ENCODE measurements around the gene TMA16. TPM values are rescaled to one million over a fixed set of nuclear protein-coding genes. Genes with fewer than 3 reads are reported as not detected.

The TMA16 gene
- total and polyA plus RNA-seq, 8 donors, result 6.7 to 79.4 (median 16.9) TPM

DNA sequence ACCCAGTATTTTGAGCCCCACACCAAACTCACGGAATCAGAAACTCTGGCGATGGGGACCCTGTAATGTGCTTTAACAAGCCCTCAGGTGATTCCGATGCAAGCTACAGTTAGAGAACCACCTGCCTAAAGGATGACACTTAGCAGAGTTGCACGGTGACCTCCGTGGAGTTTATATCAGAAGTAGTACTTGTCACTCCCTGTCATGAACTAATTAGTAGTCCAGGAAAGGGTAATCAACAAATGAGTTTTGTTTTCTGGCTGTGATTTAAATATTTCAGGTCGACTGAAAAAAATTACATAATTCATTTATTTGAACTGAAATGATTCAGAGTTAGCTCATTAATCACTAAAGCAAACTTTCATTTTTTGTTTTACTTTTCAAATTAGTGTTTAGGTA lies 56.4 kb downstream of the TMA16 start:
- intact Hi-C loops (cut with DNase I; ENCODE audit: low total_unique reads), result loop anchor here (10.0 kb wide), 1 partner anchor 464 kb away; no protein-coding TSS in a partner anchor
- TF ChIP-seq POLR2AphosphoS5 (IDR thresholded peaks at IDR 0.05), result no peak
- no peak for TF ChIP-seq POLR2A (IDR thresholded peaks at IDR 0.05)
- TF ChIP-seq EP300 (IDR thresholded peaks at IDR 0.05), result no peak
- TF ChIP-seq, protein P1, sequence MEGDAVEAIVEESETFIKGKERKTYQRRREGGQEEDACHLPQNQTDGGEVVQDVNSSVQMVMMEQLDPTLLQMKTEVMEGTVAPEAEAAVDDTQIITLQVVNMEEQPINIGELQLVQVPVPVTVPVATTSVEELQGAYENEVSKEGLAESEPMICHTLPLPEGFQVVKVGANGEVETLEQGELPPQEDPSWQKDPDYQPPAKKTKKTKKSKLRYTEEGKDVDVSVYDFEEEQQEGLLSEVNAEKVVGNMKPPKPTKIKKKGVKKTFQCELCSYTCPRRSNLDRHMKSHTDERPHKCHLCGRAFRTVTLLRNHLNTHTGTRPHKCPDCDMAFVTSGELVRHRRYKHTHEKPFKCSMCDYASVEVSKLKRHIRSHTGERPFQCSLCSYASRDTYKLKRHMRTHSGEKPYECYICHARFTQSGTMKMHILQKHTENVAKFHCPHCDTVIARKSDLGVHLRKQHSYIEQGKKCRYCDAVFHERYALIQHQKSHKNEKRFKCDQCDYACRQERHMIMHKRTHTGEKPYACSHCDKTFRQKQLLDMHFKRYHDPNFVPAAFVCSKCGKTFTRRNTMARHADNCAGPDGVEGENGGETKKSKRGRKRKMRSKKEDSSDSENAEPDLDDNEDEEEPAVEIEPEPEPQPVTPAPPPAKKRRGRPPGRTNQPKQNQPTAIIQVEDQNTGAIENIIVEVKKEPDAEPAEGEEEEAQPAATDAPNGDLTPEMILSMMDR (IDR thresholded peaks at IDR 0.05), result no peak
- Histone ChIP-seq H3K4me3 (peak overlapping the region in 1 of 4 donors; percentile 42), H3K9me3 (no peaks in the 10 kb centered on the region), H3K36me3 (no peaks in the 10 kb centered on the region), H3K27ac (no peak overlapping the region), H3K4me1 (peaks cover 6 to 18% (median 10%) of the 10 kb centered on the region in 4 donors), H3K27me3 (no peaks in the 10 kb centered on the region)
- DNase-seq, result no peak
- 45 to 66% (median 54%) methylated on average over 6 of the region's 6 CpGs for WGBS, 5 donors

DNA sequence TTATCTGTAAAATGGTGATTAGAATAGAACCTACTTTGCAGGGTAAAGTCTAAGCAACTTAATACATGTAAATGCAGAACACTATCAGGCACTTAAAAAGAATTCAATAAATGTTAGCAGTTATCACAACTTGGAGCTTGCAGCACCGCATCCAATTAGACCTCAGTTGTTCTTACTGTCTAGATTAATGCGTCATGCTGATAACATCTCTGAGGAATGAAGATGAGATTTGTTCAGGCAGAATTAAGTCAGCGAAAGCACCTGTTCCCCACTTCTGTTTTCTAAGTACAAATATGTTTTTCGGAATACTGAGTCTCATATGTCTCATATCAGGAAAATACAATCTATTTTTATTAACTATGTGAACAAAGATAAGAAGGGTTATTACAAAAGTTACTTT lies 58.7 kb downstream of the TMA16 start:
- Histone ChIP-seq H3K4me1 (peaks cover 6 to 19% (median 11%) of the 10 kb centered on the region in 4 donors), H3K27ac (no peak overlapping the region), H3K27me3 (no peaks in the 10 kb centered on the region), H3K36me3 (no peaks in the 10 kb centered on the region), H3K9me3 (no peaks in the 10 kb centered on the region), H3K4me3 (no peak overlapping the region)
- WGBS, 5 donors, result 36 to 61% (median 60%) methylated on average over 4 of the region's 4 CpGs
- TF ChIP-seq EP300 (IDR thresholded peaks at IDR 0.05) (no peak), POLR2A (IDR thresholded peaks at IDR 0.05) (no peak), POLR2AphosphoS5 (IDR thresholded peaks at IDR 0.05) (no peak)
- TF ChIP-seq, protein P1 (IDR thresholded peaks at IDR 0.05), result no peak
- DNase-seq, result no peak
- intact Hi-C loops (cut with DNase I; ENCODE audit: low total_unique reads), result loop anchor here (10.0 kb wide), 1 partner anchor 462 kb away; no protein-coding TSS in a partner anchor

DNA sequence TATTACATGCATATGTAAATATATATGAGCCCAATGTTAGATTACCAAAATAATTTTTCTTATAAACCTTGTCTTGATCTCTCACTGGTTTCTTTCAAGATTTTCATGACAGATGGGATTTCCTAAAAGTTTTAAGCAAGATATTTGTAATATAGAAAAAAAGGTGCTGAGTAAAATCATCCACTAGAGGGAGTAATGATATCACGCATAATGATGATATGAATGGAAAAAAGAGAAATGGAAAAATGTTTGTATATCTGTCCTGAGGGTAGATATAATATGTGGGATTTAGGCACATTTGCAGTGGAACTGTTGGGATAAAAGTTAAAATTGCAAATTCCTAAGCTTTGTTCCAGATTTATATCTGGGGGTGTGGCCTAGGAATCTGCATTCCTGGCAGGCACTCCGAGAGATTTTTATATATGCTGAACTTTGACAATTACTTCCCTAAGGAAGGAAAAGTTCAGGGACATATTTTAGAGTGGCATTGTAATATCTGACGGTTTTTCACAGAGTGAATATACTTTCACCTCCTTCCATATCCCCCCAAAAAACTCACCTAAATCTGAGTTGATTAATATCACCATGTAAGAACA lies 60.5 kb downstream of the TMA16 start:
- Histone ChIP-seq H3K27me3 (no peaks in the 10 kb centered on the region), H3K27ac (no peak overlapping the region), H3K9me3 (no peaks in the 10 kb centered on the region), H3K36me3 (no peaks in the 10 kb centered on the region), H3K4me3 (no peak overlapping the region), H3K4me1 (peaks cover 6 to 27% (median 11%) of the 10 kb centered on the region in 4 donors)
- intact Hi-C loops (cut with DNase I; ENCODE audit: low total_unique reads), result loop anchor here (10.0 kb wide), 1 partner anchor 460 kb away; no protein-coding TSS in a partner anchor
- no peak for TF ChIP-seq EP300 (IDR thresholded peaks at IDR 0.05)
- TF ChIP-seq, protein P1 (IDR thresholded peaks at IDR 0.05), result peak in 5 of 7 experiments; percentile 39 to 70 (median 55)
- DNase-seq, result peak in 1 of 2 donors; percentile 48
- 29 to 36% (median 31%) methylated on average over 3 of the region's 3 CpGs for WGBS, 5 donors

DNA sequence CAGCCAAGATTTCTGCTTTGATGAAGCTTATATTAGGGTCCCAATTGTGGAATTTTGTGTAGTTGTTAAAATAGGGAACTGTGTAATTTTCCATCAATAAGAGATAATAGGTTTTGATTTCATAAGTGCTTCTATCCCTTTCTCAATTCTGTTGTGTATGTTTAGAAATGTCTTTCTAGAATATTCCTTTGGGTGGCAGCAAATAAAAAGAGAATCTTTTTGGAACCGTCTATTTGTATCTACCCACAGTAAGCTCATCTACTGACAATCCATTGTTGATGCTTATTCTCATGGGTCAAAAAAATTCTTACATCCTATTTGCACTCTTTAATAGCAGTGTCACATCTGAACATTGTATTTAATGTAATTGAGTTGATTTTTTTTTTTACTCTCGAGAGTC lies 61.7 kb downstream of the TMA16 start:
- TF ChIP-seq POLR2A (IDR thresholded peaks at IDR 0.05), result no peak
- TF ChIP-seq, protein P1 (IDR thresholded peaks at IDR 0.05), result no peak
- no peak for TF ChIP-seq EP300 (IDR thresholded peaks at IDR 0.05)
- TF ChIP-seq POLR2AphosphoS5 (IDR thresholded peaks at IDR 0.05), result no peak
- Histone ChIP-seq H3K4me1 (peaks cover 0 to 17% (median 4%) of the 10 kb centered on the region in 4 donors), H3K27ac (no peak overlapping the region), H3K4me3 (no peak overlapping the region), H3K9me3 (peaks cover 0 to 3% (median 0%) of the 10 kb centered on the region in 4 donors), H3K27me3 (no peaks in the 10 kb centered on the region), H3K36me3 (no peaks in the 10 kb centered on the region)
- intact Hi-C loops (cut with DNase I; ENCODE audit: low total_unique reads), result loop anchor here (10.0 kb wide), 1 partner anchor 459 kb away; no protein-coding TSS in a partner anchor
- 40 to 45% (median 42%) methylated on average over 2 of the region's 2 CpGs for WGBS, 5 donors
- no peak for DNase-seq

All from stomach (tissue), 9 donors.